GM19452 (cell line): ENCODE data around the gene CDK9.
"Not testable (repeated sequence)": the region's sequence is repeated elsewhere in the genome, so short reads cannot be mapped to it uniquely, and the experiment has no call there.

Source experiments
- ATAC-seq: cut with Tn5 transposase; IDR thresholded peaks from one replicate; pipeline ENCODE4 v1.9.1; 2021; ENCODE audit not compliant: unreplicated experiment

The CDK9 gene

GRCh38 chr9:127779136-127779981 is 6.5 kb upstream of the CDK9 start:
- ATAC-seq, result peak; percentile 43

GRCh38 chr9:127780126-127780885 is 5.5 kb upstream of the CDK9 start:
- no peak for ATAC-seq

- not testable (repeated sequence) for ATAC-seq
Observed at GRCh38 chr9:127780909-127781308, 4.9 kb upstream of the CDK9 start.

GRCh38 chr9:127781806-127782205 is 4.0 kb upstream of the CDK9 start:
- ATAC-seq, result no peak

- no peak for ATAC-seq
Observed at GRCh38 chr9:127783111-127784008, 2.5 kb upstream of the CDK9 start.

- peak; percentile 42 for ATAC-seq
Observed at GRCh38 chr9:127785023-127785932, 556 bp upstream of the CDK9 start.

GRCh38 chr9:127786773-127787104 is 905 bp downstream of the CDK9 start:
- no peak for ATAC-seq

- no peak for ATAC-seq
Observed at GRCh38 chr9:127788337-127789011, 2.6 kb downstream of the CDK9 start.

- ATAC-seq, result no peak
Observed at GRCh38 chr9:127789179-127789578, 3.3 kb downstream of the CDK9 start.

GRCh38 chr9:127790094-127790855 is 4.4 kb downstream of the CDK9 start:
- no peak for ATAC-seq

GRCh38 chr9:127791085-127791484 is 5.3 kb downstream of the CDK9 start:
- ATAC-seq, result no peak

- ATAC-seq, result no peak
Observed at GRCh38 chr9:127792417-127793031, 6.7 kb downstream of the CDK9 start.

GRCh38 chr9:127793093-127793708 is 7.4 kb downstream of the CDK9 start:
- no peak for ATAC-seq

GRCh38 chr9:127794001-127794791 is 8.4 kb downstream of the CDK9 start:
- no peak for ATAC-seq

GRCh38 chr9:127796225-127796813 is 10.5 kb downstream of the CDK9 start:
- ATAC-seq, result no peak

- ATAC-seq, result no peak
Observed at GRCh38 chr9:127796852-127797370, 11.1 kb downstream of the CDK9 start.
